ENCODE results near the gene TXNRD2.

GRCh38 chr22:19879246-19879570 lies 62.4 kb downstream of the TXNRD2 start:
- TF ChIP-seq CTCF (IDR thresholded peaks at IDR 0.05) = no peak
- no peak for TF ChIP-seq POLR2A (IDR thresholded peaks at IDR 0.05)
- TF ChIP-seq POLR2AphosphoS5 (IDR thresholded peaks at IDR 0.05) = no peak
